Measurements from ENCODE around the gene GSDMA.
A peak's percentile ranks its signal among the peaks of the same experiment; 100 is the strongest.
"Not testable (repeated sequence)": the region's sequence is repeated elsewhere in the genome, so short reads cannot be mapped to it uniquely, and the experiment has no call there.

Gene GSDMA

DNA sequence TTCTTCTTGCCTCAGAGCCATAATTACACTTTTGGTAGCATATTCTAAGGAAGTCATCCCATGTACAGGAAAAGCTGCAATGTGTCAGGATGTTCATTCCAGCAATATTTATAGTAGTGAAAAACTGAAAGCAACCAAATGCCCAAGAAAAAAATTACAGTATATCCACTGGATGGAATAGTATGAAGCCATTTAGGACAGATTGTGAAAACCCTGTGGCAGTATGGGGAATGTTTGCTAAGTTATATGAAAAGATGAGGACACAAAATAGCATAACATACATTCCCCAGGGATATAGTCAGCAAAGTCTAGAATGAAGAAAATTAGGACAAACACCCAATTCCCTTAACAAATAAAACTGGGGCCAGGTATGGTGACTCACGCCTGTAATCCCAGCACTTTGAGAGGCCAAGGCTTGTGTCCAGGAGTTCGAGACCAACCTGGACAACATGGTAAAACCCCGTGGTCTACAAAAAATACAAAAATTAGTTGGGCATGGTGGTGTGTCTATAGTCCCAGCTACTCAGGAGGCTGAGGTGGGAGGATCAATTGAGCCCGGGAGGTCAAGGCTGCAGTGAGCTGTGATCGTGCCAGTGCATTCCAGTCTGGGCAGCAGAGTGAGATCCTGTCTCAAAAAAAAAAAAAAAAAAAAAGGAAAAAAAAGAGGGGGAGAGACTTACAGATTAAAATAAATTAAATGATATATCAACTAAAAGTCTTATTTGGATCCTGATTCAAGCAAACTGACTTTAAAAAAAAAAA is 33.0 kb upstream of the GSDMA start:
- DNase-seq = no peak

DNA sequence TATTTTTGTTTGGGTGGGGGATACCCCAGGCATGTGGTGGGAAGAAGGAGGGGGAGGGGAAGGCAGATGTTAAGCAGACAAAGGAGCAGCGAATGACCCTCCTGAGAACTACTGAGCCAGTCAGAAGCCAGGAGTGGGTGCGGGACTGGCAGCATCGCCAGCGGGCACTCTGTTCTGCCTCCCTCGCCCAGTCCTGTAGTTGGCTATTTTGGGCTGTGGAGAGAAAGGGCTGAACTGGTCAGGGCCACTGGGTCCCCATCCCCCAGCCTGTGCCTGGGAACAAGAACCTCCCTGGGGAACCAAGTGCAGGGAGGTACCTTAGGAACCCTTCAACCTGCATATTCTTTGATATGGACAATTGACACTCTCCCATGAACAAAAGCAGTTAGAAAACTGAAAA is 28.9 kb upstream of the GSDMA start:
- DNase-seq = no peak

DNA sequence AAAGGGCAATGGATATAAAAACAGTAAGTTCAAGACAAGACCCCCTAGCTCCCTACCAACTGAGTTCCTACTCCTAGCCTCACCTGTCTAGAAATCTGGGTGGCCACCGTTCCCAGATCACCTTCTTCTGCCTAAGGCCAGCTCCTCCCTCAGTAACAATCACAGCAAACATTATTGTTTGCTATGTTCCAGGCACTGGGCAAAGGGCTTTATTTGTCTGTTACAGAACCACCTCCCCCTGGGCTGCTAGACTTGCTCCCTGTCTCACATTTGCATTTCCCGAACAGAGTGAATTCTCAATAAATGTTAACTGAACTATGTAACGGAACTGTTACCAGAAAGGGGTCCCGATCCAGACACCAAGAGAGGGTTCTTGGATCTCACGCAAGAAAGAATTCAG is 28.5 kb upstream of the GSDMA start:
- no peak for DNase-seq

DNA sequence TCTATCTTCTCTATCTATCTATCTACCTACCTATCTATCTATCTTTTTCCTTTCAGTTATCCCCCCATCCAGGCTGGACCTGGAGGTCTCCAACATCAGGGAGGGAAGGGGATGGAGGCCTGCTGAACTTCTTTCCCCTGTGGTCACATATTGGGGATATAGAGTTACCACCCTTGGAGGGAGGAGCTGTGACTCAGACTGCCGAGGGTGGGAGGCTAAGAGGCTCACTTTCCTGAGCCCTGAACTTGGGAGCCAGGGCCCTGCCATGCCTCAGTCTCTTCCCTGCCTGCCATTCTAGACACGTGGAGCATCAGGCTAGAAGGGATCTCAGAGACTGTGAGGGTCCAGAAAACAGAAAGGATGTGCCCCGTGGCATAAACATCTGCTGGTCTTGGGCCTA is 26.9 kb upstream of the GSDMA start:
- no peak for DNase-seq

DNA sequence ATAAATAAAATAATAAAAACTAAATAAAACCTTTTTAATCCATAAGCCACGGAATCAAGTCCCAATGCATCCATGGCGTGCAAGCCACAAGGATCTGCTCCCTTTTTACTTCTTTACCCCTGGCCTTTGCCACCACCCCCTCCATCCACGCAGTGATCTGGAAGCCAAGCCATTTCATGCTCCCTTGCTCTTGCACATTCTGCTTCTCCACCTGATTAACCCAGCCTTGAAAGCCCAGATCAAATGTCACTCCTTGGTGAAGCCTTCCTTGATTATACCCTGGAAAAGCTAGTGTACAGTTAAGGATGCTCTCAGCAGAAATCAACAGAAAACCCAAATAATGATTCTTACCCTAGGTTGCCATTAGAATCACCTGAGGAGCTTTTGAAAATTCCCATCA is 25.4 kb upstream of the GSDMA start:
- DNase-seq = no peak

DNA sequence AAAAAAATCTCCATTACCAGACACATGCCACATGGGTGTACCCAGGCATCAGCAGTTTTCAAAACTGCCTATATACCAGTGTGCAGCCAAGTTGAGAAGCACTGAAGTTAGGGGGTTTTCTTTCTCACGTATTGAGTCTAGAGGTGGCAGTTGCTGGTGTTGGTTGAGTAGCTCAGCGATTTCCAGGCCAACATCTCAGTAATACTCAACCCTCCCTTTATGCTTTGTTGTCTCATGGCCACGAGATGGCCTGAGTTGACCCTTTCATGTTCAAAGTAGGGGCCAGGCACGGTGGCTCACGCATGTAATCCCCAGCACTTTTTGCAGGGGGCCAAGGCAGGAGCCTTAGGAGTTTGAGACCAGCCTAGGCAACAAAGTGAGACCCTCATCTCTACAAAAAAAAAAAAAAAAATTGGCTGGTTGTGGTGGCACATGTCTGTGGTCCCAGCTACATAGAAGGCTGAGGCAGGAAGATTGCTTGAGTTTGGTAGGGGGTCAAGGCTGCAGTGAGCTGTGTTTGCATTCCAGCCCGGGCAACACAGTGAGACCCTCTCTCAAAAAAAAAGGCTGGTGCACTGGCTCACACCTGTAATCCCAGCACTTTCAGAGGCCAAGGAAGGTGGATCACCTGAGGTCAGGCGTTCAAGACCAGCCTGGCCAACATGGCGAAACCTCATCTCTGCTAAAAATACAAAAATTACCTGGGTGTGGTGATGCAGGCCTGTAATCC is 24.5 kb upstream of the GSDMA start:
- DNase-seq = no peak

DNA sequence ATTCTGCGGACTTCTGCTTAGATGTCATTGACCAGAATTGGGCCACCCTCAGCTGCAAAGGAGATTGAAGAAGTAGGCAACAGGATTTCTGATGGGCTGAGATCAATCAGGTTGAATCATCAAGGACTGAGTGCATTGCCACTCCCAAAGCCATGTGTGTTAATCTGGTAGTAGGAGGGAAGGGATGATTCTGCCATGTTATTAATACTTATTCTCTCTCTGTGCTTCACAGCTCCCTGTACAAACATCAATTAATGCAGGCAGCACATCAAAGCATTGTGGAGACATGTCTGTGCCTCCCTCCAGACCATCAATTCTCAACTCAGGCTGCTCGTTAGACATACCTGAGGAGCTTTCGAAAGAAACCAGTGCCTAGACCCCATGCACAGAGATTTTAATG is 23.7 kb upstream of the GSDMA start:
- DNase-seq = no peak

DNA sequence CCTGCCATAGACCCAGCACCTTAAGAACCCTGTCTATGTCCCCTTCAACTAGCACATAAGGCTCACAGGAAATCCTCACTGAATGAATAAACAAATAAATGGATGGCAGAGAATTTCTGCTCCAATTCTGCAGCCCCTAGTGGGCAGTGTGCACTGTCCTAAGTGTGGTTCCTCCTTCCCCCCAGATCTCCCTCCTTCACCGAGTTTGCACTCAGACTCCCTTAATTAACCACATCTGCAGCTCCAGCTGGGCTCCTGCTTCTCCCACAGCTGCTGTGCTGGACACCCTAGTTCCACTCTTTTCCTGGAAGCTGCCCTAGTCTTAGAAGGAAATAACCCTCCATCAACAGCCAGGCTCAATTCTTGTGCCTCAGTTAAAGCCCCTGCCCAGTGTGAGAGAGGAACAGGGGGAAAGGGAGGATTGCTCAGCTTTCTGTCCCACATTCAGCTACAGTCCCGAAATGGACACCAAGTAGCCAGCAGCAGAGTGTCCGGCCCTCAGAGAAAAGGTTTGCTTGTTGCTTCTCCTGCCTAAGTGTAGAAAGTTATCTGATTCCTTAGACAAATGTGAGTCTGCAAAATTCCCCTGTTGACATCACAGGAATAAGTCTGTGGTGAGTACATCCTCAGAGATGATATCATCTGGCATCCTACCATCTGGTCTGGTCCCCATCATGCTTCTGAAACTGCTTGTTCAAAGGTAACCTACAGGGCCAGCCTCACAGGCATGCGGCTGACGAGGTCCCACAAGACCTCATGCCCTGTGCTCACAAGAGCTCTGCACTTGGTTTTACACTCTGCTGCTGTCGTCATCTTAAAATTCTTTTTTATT is 23.0 kb upstream of the GSDMA start:
- no peak for DNase-seq

DNA sequence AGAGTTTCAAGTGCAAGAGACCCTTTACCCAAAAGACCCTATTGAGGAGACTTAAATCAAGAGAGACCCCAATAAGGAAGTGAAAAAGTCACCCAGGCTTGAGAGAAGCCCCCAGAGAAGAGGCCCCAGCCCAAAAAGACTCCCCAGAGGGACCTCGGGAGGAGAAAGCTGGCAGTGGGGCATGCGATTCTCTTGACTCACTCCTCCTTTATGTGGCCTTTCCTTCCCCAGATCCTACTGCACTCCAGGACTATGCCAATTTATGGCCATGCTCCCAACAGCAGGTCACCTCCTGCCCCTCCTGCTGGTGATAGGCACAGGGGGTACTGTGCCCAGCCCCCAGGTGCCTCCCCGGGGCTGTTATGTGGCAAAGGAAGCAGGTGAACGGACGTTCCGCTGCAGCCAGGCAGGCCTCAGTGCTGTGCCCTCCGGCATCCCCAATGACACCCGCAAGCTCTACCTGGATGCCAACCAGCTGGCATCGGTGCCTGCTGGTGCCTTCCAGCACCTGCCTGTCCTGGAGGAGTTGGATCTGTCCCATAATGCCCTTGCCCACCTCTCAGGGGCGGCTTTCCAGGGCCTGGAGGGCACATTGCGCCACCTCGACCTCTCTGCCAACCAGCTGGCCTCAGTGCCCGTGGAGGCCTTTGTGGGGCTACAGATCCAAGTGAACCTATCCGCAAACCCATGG is 19.0 kb upstream of the GSDMA start:
- no peak for DNase-seq

DNA sequence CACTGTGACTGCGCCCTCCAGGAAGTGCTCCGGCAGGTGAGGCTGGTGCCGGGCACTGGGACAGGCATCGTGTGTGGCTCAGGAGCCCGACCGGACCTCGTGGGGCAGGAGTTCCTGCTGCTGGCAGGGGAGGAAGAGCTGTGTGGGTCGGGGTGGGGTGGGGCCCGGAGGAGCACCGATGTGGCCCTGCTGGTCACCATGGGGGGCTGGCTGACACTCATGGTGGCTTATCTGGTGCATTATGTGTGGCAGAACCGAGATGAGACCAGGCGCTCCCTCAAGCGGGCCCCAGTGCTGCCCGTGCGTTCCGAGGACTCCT is 18.5 kb upstream of the GSDMA start:
- no peak for DNase-seq

DNA sequence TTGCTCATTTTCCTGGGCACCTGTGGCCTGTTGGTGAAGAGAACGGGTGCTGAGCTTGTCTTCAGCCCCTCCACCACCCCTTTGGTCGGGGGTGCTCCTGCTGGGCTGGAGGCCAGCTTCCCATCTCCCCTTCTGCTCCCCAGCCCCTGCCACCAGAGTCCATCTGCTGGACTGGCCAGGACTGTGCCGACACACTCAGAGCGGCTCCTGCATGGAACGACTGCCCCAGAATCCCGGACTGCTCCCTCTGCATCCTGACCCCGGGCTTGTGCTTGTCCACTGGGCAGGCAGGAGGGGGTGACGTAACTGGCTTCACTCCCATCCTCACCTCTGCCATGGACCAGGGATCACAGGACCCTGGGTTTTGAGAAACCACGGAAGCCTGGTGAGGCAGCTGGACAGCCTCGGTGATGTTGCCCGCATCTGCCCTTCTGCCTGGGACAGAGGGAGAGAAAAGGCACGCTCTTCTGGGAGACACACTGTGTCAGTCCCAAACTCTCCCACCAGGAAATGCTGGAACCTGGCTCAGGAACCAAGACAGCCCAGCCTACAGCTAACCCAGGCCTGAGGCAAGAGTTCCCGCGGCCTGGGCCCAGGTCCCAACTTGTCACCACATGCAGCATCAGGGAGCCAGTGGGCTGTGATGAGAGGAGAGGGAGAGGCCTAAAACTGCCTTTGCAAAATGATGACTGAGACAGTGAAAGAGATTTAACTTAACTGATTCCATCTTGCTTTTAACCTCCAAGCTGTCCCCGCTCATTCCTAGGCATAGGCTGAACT is 16.1 kb upstream of the GSDMA start:
- no peak for DNase-seq

DNA sequence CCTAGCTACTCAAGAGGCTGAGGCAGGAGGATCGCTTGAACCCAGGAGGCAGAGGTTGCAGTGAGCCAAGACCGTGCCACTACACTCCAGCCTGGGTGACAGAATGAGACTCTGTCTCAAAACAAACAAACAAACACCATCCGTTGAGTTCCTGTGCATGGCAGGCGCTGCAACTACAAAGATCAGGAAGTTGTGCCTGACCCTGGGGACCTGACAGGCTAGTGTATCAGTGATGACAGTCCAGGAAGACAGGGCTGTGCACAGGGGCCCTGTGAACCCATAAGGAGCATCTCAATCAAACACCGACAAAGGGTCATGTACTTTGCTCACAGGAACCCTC is 14.3 kb upstream of the GSDMA start:
- not testable (repeated sequence) for DNase-seq

DNA sequence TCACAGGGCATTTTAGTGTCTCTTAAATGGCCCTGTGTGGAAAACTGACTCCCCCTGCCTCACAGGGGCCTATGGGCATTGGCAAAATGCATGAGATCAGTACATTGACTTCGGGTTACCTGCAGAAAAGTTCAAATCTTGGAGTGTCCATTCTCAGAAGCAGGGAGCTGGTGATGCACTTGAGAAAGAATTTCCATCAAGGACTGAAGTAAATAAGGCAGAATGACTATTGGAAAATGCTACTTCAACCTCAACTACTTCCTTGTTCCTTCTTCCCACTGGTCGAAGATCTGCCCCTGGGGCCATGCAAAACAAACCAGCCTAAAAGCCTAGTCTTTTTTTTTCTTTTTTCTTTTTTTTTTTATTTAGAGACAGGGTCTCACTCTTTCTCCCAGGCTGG is 13.8 kb upstream of the GSDMA start:
- no peak for DNase-seq

DNA sequence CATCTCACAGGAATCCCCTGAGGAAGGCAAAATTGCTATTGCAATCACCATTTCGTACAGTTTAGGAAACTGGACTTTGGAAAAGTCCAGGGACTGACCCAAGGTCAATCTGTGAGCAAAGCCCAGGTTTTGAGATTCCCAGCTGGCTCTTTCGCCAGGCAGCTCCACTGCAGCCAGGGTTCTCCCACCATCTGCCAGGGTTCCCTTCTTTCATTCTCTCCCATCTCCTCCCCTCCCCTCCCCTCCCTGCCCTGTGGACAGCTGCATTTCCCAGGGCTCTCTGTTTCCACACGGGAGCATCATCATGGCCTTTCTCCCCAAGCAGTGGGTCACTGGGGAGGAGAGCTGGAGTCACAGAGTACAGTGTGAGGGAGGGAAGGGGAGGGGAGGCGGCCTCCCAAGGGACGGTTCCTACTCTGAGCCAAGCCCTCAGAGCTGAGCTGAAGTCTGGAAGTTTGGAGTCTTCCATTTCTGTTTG is 11.9 kb upstream of the GSDMA start:
- DNase-seq = no peak

DNA sequence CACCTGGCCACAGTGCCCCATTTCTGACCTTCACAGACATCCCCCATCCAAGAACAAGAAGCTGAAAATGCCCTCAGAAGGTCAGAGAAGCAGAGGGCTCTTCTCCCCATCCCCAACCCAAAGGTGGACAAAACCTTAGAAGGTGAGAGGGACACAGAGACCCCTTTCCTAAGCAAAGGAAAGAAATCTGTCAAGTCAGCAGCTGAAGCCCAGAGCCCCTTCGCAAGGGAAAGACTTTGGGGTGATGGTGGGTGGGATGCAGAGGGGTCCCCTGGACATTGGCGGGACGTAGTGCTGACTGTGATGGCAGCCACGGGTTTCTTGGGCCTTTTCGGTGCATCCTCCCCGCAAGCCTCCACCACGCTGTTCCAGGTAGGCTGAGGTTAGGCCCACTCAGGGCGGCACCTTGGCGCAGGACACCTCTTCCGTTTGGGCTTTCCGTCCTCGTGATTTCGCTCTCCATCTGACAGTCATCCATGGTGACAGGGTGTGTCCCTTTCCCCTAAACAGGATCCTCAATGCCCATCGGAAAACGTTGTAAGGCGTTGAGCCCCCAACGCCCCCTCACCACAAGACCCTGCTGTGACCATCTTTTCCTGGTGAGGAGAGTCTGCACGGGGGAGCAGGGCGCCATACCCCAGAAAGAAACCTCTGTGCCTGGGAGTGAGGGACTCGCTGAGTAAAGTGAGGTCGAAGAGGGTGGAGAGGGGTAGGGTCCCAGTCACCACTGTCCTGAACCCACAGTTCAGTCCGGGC is 10.7 kb upstream of the GSDMA start:
- no peak for DNase-seq

DNA sequence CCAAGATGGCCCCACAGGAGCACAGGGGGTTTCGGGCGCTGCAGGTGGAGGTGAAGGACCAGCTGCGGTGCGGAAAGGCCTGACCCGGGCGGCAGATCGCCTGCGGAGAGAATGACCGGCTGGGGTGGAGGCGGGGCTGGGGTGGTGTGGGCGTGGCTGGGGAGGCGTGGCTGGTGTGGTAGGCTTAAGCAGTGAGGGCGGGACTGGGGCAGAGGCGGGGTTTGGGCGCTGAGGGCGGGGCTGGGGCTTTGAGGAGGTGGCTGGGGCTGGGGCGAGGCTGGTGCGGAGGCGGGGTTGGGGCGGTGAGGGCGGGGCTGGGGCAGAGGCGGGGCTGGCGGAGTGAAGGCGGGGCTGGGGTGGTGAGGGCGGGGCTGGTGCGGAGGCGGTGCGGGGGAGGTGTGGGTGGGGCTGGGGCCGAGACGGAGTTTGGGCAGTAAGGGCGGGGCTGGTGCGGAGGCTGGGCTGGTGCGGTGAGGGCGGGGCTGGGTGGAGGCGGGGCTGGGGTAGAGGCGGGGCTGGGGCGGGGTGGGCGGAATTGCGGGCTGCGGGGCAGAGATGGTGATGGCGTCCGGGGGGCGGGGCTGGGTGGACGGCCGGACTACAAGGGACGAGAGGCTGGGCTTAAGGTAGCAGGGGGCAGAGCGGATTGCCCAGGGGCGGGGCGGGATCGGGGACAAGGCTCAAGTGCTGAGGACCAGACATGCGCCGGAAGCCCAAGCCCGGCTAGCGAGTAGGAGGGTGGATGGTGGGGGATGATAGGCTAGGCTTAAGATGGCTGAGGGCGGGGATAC is 9.9 kb upstream of the GSDMA start:
- DNase-seq = peak; percentile 92

DNA sequence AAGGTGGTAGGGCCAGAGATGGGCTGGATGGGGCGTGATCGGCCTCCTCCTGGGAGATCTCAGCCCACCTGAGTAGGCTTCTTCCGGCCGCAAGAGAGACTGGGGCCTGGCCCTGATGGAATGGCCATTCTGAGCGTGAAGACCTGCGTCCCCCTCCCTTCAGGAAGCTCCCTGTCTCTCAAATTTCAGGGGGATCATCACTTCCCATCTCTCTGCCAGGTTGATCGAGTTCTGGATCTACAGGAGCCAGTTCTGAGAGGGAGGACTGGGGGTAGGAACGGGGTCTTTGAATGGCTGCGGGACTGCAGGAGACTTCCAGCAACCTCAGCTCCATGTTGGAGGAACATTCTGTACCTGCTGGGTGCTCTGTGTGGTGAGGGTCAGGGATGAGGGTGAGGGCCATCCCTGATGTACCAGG is 9.3 kb upstream of the GSDMA start:
- no peak for DNase-seq

DNA sequence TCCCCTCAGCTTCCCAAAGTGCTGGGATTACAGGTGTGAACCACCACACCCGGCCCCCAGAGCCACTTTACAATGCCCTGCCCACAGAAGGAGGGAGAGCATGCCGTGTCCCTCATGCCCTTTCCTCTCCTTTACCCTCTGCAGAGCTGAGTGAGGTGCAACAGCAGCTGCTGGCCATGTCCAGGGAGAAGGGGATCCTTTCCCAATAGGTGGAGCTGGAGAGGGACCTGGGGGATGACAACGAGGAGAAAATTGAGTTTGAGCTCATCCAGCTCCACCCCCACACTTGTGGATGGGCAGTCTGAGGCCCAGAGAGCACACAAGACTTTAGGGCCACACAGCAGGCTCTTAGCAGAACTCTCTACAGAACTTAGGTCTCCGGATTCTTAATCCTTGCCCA is 7.9 kb upstream of the GSDMA start:
- no peak for DNase-seq

DNA sequence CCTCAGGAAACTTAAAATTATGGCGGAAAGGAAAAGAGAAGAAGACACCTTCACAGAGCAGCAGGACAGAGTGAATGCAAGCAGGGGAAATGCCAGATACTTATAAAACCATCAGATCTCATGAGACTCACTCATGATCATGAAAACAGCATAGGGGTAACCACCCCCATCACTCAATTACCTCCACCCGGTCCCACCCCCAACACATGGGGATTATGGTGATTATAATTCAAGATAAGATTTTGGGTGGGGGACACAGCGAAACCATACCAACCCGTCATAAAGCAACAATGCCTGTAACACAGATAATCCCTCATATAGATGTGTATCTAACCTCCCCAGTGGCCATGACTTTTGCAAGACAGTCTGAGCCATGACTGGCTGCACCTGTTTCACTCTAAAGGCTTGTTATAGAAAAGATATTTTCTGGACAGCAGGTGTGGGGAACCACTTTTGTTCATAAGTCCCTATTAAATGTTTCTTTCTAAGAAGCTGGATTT is 7.0 kb upstream of the GSDMA start:
- DNase-seq = no peak

DNA sequence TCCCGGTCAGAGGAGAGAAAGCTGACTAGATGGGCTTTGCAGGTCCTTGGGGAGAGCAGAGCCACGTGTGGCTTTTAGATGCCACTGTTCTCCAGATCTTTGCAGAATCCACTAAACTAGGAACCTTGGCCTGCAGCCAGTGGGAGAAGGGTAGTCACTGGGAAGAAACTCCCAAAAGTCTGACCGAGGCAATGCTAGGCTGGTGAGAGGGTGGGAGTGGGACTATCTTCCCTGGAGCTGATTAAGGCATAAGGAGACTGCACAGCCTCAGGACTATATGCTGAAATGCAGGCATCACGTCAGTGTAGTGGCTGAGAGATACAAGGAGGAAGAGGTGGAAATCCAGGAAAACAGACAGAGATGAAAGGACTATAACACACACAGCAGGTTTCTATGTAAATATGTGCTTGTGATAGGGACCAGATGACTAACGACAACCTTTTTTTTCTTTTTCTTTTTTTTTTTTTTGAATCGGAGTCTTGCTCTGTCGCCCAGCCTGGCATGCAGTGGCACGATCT is 2.2 kb upstream of the GSDMA start:
- DNase-seq = no peak
